Measurements from ENCODE around the gene SCARB1.

DNA sequence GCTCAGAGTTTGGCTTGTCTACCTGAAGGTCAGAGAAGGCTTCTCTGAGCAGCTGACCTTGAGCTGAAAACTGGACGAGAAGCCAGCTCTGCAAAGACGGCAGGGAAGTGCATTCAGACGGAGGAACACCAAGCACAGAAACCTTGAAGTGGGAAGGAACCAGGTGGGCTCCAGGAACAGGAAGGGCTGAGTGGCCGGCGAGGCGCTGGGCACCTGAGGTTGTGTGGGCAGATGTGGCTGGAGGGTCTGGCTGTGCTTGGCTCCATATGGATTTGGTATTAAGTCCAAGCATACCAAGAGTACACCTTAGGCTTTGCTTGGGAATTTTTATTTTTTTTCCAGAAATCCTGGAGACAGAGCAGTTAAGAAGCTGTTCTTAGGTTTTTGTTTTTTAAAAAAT, 130.6 kb downstream of the SCARB1 start:
- TF ChIP-seq EP300 (IDR thresholded peaks at IDR 0.05; ENCODE audit: borderline replicate concordance) (no peak), CEBPB (IDR thresholded peaks at IDR 0.05) (no peak), ZBTB7A (IDR thresholded peaks at IDR 0.05; ENCODE audit: low read depth) (no peak), RAD21 (IDR thresholded peaks at IDR 0.05; ENCODE audit: low read depth) (no peak), TCF12 (IDR thresholded peaks at IDR 0.05; ENCODE audit: low read depth) (no peak), TEAD4 (IDR thresholded peaks at IDR 0.05) (no peak), FOXM1 (IDR thresholded peaks at IDR 0.05; ENCODE audit: borderline replicate concordance, low read depth) (no peak)
- TF ChIP-seq, protein P1, sequence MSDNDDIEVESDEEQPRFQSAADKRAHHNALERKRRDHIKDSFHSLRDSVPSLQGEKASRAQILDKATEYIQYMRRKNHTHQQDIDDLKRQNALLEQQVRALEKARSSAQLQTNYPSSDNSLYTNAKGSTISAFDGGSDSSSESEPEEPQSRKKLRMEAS (IDR thresholded peaks at IDR 0.05) = no peak
- TF ChIP-seq, protein P2, sequence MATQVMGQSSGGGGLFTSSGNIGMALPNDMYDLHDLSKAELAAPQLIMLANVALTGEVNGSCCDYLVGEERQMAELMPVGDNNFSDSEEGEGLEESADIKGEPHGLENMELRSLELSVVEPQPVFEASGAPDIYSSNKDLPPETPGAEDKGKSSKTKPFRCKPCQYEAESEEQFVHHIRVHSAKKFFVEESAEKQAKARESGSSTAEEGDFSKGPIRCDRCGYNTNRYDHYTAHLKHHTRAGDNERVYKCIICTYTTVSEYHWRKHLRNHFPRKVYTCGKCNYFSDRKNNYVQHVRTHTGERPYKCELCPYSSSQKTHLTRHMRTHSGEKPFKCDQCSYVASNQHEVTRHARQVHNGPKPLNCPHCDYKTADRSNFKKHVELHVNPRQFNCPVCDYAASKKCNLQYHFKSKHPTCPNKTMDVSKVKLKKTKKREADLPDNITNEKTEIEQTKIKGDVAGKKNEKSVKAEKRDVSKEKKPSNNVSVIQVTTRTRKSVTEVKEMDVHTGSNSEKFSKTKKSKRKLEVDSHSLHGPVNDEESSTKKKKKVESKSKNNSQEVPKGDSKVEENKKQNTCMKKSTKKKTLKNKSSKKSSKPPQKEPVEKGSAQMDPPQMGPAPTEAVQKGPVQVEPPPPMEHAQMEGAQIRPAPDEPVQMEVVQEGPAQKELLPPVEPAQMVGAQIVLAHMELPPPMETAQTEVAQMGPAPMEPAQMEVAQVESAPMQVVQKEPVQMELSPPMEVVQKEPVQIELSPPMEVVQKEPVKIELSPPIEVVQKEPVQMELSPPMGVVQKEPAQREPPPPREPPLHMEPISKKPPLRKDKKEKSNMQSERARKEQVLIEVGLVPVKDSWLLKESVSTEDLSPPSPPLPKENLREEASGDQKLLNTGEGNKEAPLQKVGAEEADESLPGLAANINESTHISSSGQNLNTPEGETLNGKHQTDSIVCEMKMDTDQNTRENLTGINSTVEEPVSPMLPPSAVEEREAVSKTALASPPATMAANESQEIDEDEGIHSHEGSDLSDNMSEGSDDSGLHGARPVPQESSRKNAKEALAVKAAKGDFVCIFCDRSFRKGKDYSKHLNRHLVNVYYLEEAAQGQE (IDR thresholded peaks at IDR 0.05; ENCODE audit: low read depth) = no peak
- TF ChIP-seq, protein P3, sequence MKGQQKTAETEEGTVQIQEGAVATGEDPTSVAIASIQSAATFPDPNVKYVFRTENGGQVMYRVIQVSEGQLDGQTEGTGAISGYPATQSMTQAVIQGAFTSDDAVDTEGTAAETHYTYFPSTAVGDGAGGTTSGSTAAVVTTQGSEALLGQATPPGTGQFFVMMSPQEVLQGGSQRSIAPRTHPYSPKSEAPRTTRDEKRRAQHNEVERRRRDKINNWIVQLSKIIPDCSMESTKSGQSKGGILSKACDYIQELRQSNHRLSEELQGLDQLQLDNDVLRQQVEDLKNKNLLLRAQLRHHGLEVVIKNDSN (IDR thresholded peaks at IDR 0.05) = no peak

All from Ishikawa (cell line).